NCI-H524 treated with DMSO at 0.1 percent for 48 hours (cell line): ENCODE data around the gene MPV17.

Source experiments
- DNase-seq: peaks from one replicate; lab custom pipeline; 2025; lab: John Stamatoyannopoulos, UW

Gene MPV17

DNA sequence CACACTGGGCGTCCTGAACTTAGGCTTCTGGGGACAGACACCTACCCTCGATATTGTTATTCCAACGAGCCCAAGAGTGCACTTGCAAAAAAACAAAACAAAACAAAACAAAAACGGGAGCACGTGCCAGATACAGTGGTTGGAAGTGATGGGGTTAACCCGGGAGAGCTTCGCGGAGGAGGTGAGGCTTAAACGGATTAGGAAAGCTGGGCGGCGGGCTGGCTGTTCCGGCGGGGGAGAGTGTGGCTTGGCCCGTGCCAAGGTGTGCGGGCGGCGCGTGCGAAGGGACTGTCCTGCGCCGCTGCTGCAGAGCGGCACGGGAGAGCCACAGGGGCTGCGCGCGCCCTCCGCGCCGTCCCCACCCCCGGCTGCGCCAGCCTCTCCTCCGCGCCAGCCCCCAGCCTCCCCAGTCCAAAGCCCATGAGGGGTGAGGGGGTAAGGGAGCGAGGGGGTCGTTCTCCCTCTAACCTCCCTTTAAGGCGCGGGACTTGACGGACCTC lies 58.6 kb downstream of the MPV17 start:
- no peak for DNase-seq

DNA sequence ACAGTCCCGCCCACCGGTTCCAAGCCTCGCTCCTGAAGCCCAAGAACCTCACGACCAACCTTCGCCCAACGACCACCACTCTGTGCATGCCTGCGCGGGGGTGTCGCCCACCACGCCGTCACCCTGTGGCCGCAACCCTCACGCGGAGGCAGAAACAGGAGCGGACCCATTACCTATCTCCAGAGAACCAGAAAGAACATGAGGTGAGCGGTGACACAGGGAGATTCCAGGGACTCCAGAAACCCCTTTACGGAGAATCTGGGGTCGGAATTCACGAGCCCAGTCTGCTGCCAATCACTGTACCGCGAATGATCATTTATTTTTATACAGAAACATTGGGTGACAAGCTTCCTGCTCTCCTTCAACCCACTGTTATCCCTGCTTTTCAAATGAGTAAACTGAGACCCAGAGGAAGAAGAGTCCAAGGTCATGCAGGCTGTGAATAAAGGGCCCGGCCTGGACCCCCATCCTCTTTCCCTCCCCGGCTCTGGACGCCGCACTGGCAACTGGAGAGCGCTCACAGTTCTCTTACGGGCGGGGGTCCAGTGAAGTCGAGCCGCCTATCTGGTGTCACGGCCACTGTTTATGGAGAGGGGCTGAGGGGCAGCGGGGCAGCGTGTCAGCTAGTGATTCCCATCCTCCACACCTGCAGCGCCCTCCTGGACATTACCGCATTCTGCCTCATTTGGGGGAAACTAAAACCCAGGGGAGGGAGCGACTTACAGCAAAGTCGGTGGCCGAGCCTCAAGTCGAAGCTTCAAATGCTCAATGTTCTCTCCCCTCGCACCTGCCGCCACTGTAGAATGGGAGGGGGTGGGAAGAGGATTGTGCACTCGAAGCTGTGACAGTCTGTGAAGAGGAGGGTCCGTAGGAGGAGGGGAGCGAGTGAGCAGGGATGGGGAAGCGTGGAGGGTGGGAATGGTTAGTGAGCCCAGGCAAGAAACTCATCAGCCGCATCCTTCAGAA lies 59.3 kb downstream of the MPV17 start:
- DNase-seq = no peak

DNA sequence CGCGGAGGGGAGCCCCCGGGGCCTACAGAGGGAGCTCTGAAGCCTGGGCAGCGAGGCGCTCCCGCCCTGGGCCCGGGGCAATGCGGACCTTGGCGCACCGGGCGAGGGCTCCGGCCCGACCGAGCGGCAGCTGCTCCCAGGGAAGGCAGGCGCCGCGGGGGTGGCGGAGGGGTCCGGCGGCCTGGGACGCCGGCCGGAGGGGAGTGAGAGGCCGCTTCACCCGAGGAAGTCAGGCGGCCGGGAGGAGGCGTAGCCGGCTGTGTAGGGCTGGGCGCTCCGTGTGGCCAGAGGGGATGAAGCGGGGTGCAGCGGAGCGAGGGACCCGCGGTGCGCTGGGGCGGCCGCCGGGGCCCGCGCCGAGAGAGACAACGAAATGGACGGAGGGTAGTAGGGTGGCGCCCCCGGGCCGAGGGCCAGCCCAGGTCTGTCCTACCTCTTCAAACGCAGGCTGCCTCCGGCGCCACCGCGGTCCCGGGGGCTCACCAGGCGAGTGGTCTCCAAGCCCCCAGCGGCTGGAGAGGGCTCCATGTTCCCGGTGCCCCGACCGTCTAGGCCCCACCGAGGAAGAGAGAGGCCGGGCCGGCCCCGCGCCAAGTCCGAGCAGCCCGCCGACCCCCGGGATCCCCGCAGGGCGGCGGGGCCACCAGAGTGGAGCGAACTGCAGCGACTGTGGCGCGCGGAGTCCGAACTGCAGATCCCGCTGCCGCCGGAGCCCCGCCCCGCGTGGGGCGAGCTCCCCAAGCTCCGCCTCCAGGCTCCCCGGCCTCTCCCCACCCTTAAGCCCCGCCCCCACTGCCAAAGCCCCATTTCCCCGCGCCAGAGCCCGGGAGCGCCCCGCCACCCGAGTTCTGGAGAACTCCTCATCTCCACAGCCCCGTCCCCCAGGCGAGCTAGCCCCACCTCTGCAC lies 60.3 kb downstream of the MPV17 start, which contains the start of gene SLC30A3:
Gene SLC30A3 (minus strand): TSS at position 669 of the 908 bp plus-strand sequence. CDS start 141 bp downstream, at position 528.
- no peak for DNase-seq

- no peak for DNase-seq
These were observed 61.0 kb downstream of the MPV17 start for GRCh38 chr2:27261926-27262298.

DNA sequence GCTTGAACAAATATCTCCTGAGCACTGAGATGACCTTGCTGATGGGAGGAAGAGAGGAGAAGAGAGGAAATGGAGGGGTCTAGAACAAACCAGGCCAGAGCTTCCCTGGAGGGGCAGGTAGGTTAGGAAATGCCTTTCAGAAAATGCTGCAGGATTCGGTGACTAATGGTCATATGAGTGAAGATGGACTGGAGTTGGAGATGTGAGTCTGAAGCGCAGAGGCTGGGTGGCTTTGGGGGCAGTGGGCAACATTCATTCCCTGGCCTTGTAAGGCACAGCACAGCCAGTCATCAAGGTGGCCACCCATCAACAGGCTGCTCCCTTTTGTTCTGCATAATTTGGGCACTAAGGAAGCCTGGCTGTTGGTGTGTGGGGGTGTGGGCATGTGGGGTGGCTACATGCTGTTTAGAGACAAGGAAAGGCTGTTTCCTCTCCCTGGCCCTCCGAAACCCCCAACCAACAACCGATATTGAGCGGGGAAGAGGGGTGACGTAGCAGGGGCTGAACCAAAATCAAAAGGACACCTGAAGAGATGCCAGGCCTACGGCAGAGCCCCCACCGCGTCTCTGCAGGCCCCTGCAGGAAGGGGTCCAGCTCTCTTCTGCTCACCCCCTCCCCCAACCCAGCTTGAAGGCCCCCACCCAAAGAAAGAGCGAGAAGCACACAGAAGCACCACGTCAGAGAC lies 61.5 kb downstream of the MPV17 start:
- DNase-seq = no peak
